Anterior cingulate cortex (tissue), 58 donors: ENCODE results near the gene KLHL20.

ENCODE experiments used
- DNase-seq, 58 donors: peaks; one replicate each; lab custom pipeline; 2025; lab: John Stamatoyannopoulos, UW

Gene KLHL20

DNA sequence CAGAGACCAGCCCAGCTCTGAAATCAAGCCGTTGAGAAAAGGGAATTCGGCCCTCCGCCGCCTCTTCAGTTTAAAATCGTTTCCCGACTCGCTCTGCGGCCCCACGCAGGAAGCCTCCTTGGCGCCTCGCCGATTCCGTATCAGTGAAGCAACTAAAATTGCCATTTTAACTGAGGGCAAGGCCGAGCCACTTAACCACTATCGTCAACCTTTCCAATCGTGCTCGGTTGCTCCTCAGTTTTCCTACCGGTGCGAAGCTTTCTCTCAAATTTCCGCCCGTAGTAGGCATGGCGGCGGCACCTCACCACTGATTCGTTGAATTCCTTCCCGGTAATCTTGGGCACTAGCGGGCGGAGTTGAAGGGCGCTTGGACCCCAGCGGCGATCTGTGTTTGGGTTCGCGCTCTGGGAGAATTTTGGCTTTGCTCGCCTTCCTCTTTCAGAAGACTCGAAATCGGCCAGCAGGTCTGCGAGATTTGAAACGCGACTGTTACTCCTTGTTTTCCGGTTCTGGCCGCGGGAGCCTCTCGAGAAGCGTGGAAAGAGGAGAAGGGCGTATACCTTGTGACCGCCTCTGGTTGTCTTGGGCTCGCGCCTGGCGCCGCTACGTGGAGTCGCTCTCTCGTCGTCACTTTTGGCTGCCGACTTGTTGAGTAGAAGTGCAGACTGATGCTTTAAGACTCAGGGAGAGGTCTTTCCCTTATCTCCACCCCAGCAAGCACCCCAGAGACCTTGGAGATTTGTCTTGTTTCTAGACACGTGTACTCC lies 109.7 kb downstream of the KLHL20 start, which contains the start of the genes CENPL and DARS2:
TSS of gene CENPL (minus strand) at position 569 of the 767 bp plus-strand sequence. CDS start 13,584 bp downstream, outside the sequence.
TSS of gene DARS2 (plus strand) at position 359 of the 767 bp plus-strand sequence. CDS start 557 bp downstream, outside the sequence.
- peak; percentile 78 to 99 (median 94) for DNase-seq

DNA sequence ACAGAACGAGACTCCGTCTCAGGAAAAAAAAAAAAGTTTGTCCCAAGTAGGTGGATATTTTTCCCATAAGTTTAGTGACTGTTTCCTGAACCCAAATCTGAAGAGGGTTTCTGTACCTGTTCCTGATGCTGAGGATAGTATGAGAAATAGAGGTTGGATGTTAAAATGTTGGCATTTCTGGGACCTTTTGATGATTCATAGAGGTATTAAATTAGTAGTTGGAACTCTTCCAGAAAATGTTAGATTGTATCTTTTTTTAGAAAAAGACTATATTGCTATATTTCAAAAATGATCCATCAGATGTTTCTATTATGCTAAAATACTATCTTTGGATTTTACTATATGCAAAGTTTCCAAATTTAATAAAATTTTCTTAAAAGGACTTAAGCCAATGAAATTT lies 112.8 kb downstream of the KLHL20 start:
- DNase-seq: no peak

DNA sequence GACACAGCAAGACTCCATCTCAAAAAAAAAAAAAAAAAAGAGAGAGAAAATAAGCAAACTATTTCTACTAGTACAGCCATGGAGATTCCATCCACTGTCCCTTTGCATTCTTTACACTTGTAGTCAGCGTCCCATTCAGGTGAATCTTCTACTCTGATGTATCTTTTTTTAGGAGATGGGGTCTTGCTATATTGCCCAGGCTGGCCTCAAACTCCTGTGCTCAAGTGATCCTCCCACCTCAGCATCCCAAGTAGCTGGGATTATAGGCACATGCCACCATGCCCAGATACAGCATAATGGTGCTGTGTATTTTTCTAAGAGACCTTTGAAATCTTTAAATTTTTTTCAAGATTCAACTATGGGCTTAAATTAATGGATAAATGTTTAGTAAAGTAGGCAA lies 118.0 kb downstream of the KLHL20 start:
- DNase-seq: no peak
